MM.1S (cell line): Measurements from ENCODE around the gene ACSF3.

Source experiments
- CTCF ChIP-seq: fragments of 300-600 bp; sonication (generic); IDR thresholded peaks from 2 replicates; pipeline ENCODE4 v1.5.1; 2016; ENCODE audit warnings: antibody characterized with exemption, low read length, mixed read lengths
- EZH2 ChIP-seq: fragments of 300-600 bp; sonication (generic); optimal IDR thresholded peaks from 2 replicates; pipeline ENCODE3; 2017; ENCODE audit warnings: low read depth, mild to moderate bottlenecking, antibody characterized with exemption, low read length, mixed read lengths
- EZH2phosphoT487 ChIP-seq: fragments of 300-600 bp; sonication (generic); IDR thresholded peaks from 2 replicates; pipeline ENCODE4 v1.6.1; 2018; ENCODE audit warnings: antibody characterized with exemption, low read length

- TF ChIP-seq CTCF = no peak
- no peak for TF ChIP-seq EZH2
- no peak for TF ChIP-seq EZH2phosphoT487
Observed at GRCh38 chr16:89137666-89138512, 44.2 kb downstream of the ACSF3 start.
